Measurements from ENCODE around the gene MAP2. TPM values are rescaled to one million over a fixed set of nuclear protein-coding genes. Genes with fewer than 3 reads are reported as not detected.

MAP2 gene
- total RNA-seq, 1 donor, result 26.5 TPM

DNA sequence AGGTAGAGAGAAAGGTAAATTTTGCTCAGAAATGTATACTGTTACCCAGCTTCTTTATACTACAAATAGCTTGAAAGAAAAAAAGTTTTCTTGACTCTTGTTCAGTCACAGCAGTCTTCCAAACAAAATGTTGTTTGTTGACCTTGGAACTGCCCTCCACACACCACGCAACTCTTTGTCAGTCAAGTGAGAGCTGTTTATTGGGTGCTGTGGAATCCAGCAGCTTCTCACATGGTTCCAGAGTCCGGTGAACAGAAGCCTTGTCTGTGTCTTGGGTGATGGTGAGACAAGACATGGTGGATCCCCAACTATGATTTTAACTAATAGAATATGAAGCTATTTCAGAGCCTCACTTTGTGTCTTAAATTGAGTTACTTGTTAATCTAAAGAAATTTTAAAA, 112.5 kb downstream of the MAP2 start:
- TF ChIP-seq, protein P1, sequence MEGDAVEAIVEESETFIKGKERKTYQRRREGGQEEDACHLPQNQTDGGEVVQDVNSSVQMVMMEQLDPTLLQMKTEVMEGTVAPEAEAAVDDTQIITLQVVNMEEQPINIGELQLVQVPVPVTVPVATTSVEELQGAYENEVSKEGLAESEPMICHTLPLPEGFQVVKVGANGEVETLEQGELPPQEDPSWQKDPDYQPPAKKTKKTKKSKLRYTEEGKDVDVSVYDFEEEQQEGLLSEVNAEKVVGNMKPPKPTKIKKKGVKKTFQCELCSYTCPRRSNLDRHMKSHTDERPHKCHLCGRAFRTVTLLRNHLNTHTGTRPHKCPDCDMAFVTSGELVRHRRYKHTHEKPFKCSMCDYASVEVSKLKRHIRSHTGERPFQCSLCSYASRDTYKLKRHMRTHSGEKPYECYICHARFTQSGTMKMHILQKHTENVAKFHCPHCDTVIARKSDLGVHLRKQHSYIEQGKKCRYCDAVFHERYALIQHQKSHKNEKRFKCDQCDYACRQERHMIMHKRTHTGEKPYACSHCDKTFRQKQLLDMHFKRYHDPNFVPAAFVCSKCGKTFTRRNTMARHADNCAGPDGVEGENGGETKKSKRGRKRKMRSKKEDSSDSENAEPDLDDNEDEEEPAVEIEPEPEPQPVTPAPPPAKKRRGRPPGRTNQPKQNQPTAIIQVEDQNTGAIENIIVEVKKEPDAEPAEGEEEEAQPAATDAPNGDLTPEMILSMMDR (IDR thresholded peaks at IDR 0.05; ENCODE audit: insufficient read depth, low read length), result no peak
- no peak for DNase-seq (ENCODE audit: low read depth)
- H3K4me3 ChIP-seq (ENCODE audit: low read depth, low read length), result no peak overlapping the region

DNA sequence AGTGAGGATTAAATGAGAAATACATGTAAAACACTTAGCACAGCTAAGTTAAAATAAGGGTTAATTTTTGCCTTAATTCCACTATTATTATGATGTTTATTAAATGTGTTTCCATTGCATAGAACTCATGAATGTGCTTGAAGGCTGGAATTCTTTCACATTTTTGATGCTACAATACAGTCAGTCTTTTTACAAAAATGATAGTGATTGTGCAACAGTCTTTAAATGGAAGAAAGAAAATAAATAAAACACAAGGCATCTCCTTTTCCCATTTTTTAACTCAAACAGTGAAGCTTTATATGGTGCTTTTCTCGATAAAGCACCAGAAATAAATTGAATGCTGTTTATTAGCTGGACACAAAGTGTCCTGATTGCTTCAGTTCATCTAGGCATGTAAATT, 123.9 kb downstream of the MAP2 start:
- TF ChIP-seq, protein P1 (IDR thresholded peaks at IDR 0.05; ENCODE audit: insufficient read depth, low read length), result no peak
- H3K4me3 ChIP-seq (ENCODE audit: low read depth, low read length), result no peak overlapping the region
- no peak for DNase-seq (ENCODE audit: low read depth)

DNA sequence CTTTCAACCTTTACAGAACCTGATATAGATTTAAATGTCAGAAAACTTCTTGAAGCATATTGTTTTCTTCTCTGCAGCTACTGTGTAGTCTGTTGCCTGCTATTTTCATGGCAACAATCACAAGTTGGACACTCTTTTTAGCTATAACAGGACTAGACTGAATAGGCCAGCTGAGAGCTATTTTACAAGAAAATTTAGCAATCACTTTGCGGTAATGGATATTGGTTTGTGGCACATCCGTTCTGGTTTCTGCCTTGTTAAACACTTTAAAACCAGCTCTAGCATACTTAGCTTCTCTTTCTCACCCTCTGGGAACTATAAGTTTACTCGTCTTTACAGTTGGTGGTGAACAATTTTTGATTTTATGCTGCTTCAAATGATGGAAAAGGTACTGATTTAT, 125.7 kb downstream of the MAP2 start:
- H3K4me3 ChIP-seq (ENCODE audit: low read depth, low read length), result no peak overlapping the region
- TF ChIP-seq, protein P1 (IDR thresholded peaks at IDR 0.05; ENCODE audit: insufficient read depth, low read length), result no peak
- DNase-seq (ENCODE audit: low read depth), result no peak

DNA sequence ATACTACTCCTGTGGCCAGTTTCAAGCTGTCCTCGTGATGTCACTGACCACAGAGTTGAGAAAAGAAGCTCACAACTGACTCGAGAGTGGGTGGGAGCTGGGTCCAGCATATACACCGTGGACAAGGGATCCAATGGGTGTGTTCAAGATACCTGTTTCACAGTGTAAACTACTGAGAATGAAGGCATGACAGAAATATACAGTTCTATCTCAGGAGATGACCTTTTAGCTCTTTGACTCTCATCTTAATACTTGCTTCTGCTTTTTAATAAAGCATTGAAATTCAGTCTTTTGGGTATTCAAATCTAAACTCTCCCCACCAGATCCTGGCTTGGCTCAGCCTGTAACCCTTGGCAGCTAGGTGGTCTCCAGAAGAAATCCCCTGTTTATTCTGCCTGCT, 130.1 kb downstream of the MAP2 start:
- no peak overlapping the region for H3K4me3 ChIP-seq (ENCODE audit: low read depth, low read length)
- no peak for DNase-seq (ENCODE audit: low read depth)
- TF ChIP-seq, protein P1 (IDR thresholded peaks at IDR 0.05; ENCODE audit: insufficient read depth, low read length), result no peak

DNA sequence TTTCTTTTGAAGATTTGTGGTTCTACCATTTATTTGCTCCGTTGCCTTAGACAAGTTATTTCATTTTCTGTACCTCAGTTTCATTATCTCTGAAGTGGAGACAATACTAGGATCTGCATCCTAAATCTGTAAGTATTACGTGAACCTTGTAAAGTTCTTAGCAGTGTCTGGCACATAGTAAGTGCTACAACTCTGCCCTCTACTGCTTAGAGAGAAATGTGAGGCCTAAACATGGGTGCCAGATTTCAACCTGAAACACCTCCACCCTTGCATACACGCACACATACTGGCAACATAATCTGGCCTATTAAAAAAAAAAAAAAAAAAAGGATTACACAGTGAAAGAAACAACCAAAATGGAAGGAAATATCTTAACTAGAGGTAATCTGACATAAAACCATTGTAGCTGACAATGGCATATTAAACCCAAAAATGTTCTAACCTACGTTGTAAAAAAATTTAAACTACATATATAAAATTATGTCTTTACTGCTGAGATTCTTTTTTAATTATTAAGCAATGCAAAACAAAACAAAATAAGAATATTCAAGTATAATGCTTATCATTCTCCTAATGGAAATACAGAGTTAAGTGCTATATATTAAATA, 132.6 kb downstream of the MAP2 start:
- DNase-seq (ENCODE audit: low read depth), result peak; percentile 80
- no peak overlapping the region for H3K4me3 ChIP-seq (ENCODE audit: low read depth, low read length)
- TF ChIP-seq, protein P1 (IDR thresholded peaks at IDR 0.05; ENCODE audit: insufficient read depth, low read length), result peak; percentile 73

DNA sequence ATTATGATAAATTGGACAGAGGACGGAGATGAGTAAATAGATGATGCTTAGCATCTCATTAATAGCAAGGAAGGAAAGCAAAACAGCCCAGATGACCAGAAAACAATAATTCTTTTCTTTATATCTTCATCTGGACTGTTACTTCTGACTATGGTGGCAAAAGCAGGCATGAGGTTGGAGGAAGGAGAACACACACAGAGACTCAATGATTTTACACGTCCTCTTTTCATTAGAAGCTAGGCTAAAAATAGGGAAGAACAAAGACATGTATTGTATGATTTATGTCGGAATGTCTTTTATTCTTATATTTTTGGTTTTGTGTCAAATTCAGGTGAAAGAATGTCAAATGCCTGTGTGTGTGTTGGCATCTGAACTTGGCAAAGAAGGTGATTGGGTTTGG, 137.1 kb downstream of the MAP2 start:
- TF ChIP-seq, protein P1 (IDR thresholded peaks at IDR 0.05; ENCODE audit: insufficient read depth, low read length), result no peak
- no peak overlapping the region for H3K4me3 ChIP-seq (ENCODE audit: low read depth, low read length)
- no peak for DNase-seq (ENCODE audit: low read depth)

DNA sequence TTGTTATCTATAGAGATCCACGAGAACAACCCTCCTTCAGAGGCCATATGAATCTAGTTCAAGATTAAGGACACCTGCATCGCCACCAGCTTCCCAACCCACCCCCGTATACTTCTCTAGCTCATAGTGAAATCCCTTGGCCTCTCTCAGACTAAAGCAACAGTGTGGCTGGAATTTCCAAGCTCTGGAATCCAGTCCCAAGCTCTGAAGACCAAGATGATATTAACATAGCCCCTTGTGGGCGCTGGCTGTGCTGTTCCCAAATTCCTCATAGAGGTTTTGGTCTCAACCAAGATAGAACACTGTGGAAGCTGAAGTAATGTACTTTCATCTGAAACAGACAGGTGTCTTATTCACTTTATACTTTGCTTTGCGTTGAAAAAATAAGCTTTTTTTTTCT, 139.6 kb downstream of the MAP2 start:
- H3K4me3 ChIP-seq (ENCODE audit: low read depth, low read length), result no peak overlapping the region
- no peak for DNase-seq (ENCODE audit: low read depth)
- TF ChIP-seq, protein P1 (IDR thresholded peaks at IDR 0.05; ENCODE audit: insufficient read depth, low read length), result no peak
